ENCODE data around the gene IER5L.

GRCh38 chr9:129227843-129228189 is 49.8 kb upstream of the IER5L start:
- TF ChIP-seq POLR2AphosphoS5 (IDR thresholded peaks at IDR 0.05; ENCODE audit: low read depth, low read length) (no peak), TAF1 (IDR thresholded peaks at IDR 0.05; ENCODE audit: borderline replicate concordance, insufficient read depth, low read length) (no peak), REST (IDR thresholded peaks at IDR 0.05; ENCODE audit: insufficient read depth in 1 of 2, low read depth in 2 of 2, low read length in 2 of 2) (no peak)
